AG04449 (cell line): ENCODE measurements around the gene TFEB.

Source experiments
- CTCF ChIA-PET: fragments of 350-600 bp; formaldehyde crosslinking; extraction: SDS; loops from one replicate; lab custom pipeline; 2021; ENCODE audit warnings: antibody characterized with exemption; lab: Yijun Ruan, JAX
- POLR2A ChIA-PET: fragments of 400-600, 350-600 bp; formaldehyde crosslinking; extraction: SDS; loops from one replicate; lab custom pipeline; 2020; ENCODE audit warnings: antibody characterized with exemption, inconsistent platforms; lab: Yijun Ruan, JAX
- DNase-seq: peaks from one replicate; pipeline ENCODE4 v3.0.0-alpha.2; 2010; ENCODE audit warnings: low read depth, low spot score
- H3K4me3 ChIP-seq: 2 replicates; pipeline ENCODE4 v1.5.1; 2011; ENCODE audit warnings: low read depth, mild to moderate bottlenecking, control low read depth, low read length
- CTCF ChIP-seq: IDR thresholded peaks from one replicate; pipeline ENCODE4 v1.5.1; 2011; ENCODE audit warnings: mild to moderate bottlenecking, moderate library complexity, low read length, control low read depth, inconsistent platforms; ENCODE audit not compliant: insufficient read depth; ENCODE audit errors: missing control alignments

Gene TFEB

GRCh38 chr6:41735427-41736185, at the start of gene TFEB:
TSS of gene TFEB (minus strand) at chr6:41735608. CDS start at chr6:41691213, 44,395 bp downstream.
- DNase-seq: peak; percentile 41
- POLR2A ChIA-PET: interaction anchor here (1.3 to 2.6 kb wide), 2 partner anchors 30 to 41 kb away, joined by 3 to 10 read pairs; no protein-coding TSS in a partner anchor
- TF ChIP-seq CTCF: peak; percentile 93
- H3K4me3 ChIP-seq: peak within 1 kb of the TSS; percentile 73
- CTCF ChIA-PET: interaction anchor here (0.5 to 6.0 kb wide), 20 partner anchors 11 to 368 kb away, joined by 3 to 50 read pairs (median 5); partner anchors contain the start of gene TOMM6

- TF ChIP-seq CTCF: no peak
- no peak for DNase-seq
- ChIA-PET POLR2A (no interaction called here), CTCF (interaction anchor here (0.7 to 19.1 kb wide), 12 partner anchors 9 to 430 kb away, joined by 3 to 514 read pairs (median 68); partner anchors contain the start of genes BYSL, CCND3, MED20 and TAF8)
- H3K4me3 ChIP-seq: no peak overlapping the region
These were observed 49.3 kb upstream of the TFEB start for GRCh38 chr6:41784581-41785171.

GRCh38 chr6:41783106-41783780, 47.8 kb upstream of the TFEB start:
- TF ChIP-seq CTCF: no peak
- POLR2A ChIA-PET: interaction anchor here (0.8 kb wide), 1 partner anchor 138 kb away, joined by 3 read pairs; the partner anchor contains the start of genes BYSL and MED20
- CTCF ChIA-PET: interaction anchor here (0.8 to 19.1 kb wide), 11 partner anchors 8 to 415 kb away, joined by 3 to 514 read pairs (median 48); partner anchors contain the start of genes BYSL, CCND3, MED20 and TAF8
- no peak overlapping the region for H3K4me3 ChIP-seq
- no peak for DNase-seq

- POLR2A ChIA-PET: interaction anchor here (0.7 kb wide), 1 partner anchor 267 kb away, joined by 3 read pairs; no protein-coding TSS in a partner anchor
- CTCF ChIA-PET: interaction anchor here (0.8 to 19.1 kb wide), 9 partner anchors 9 to 413 kb away, joined by 3 to 514 read pairs (median 4); partner anchors contain the start of genes BYSL, MED20 and TAF8
- no peak for TF ChIP-seq CTCF
- H3K4me3 ChIP-seq: no peak overlapping the region
- no peak for DNase-seq
These were observed 45.9 kb upstream of the TFEB start for GRCh38 chr6:41781366-41781730.

- POLR2A ChIA-PET: interaction anchor here (0.7 kb wide), 1 partner anchor 268 kb away, joined by 3 read pairs; no protein-coding TSS in a partner anchor
- CTCF ChIA-PET: interaction anchor here (0.8 to 19.1 kb wide), 8 partner anchors 8 to 412 kb away, joined by 3 to 514 read pairs (median 4); partner anchors contain the start of gene TAF8
- peak within 1 kb of the TSS; percentile 73 for H3K4me3 ChIP-seq
- no peak for DNase-seq
- TF ChIP-seq CTCF: no peak
These were observed 45.4 kb upstream of the TFEB start, which contains the start of gene PRICKLE4 for GRCh38 chr6:41780551-41781365. TSS of gene PRICKLE4 (plus strand) at chr6:41780782. CDS start at chr6:41783474, 2,692 bp downstream.
